Neutrophil (primary cell): Measurements from ENCODE around the gene KBTBD3.

Source experiments
- H3K27ac ChIP-seq: fragments of 200-600 bp; sonication (generic); 2 replicates; pipeline ENCODE4 v1.5.1; 2016; ENCODE audit warnings: mild to moderate bottlenecking, moderate library complexity
- H3K27me3 ChIP-seq: fragments of 200-600 bp; sonication (generic); 2 replicates; pipeline ENCODE4 v1.6.0; 2016; ENCODE audit warnings: mild to moderate bottlenecking
- H3K36me3 ChIP-seq: fragments of 200-600 bp; sonication (generic); 2 replicates; pipeline ENCODE4 v1.5.1; 2017
- H3K4me1 ChIP-seq, 2 experiments: fragments of 200-600 bp in 1 of 2; sonication (generic) in 1 of 2; 1 replicate in 1 of 2; 2 replicates in 1 of 2; pipeline versions ENCODE4 v1.5.1 to v1.6.1; 2013 to 2016; ENCODE audit warnings: low read depth in 1 of 2, low read length in 1 of 2, mild to moderate bottlenecking in 1 of 2, moderate library complexity in 1 of 2; ENCODE audit not compliant: control insufficient read depth in 1 of 2, insufficient read depth in 1 of 2
- H3K4me3 ChIP-seq, 2 experiments: fragments of 200-600 bp in 1 of 2; sonication (generic) in 1 of 2; 1 replicate in 1 of 2; 2 replicates in 1 of 2; pipeline ENCODE4 v1.5.1; 2013 to 2016; ENCODE audit warnings: low read depth in 1 of 2, low read length in 1 of 2, mild to moderate bottlenecking in 1 of 2, moderate library complexity in 1 of 2
- H3K9me3 ChIP-seq: fragments of 200-600 bp; sonication (generic); 2 replicates; pipeline ENCODE4 v1.5.1; 2016
- TF ChIP-seq, protein P1 (sequence below): fragments of 200-600 bp; sonication (generic); IDR thresholded peaks from 2 replicates; pipeline ENCODE4 v1.5.1; 2016; ENCODE audit warnings: antibody characterized with exemption

KBTBD3 gene

DNA sequence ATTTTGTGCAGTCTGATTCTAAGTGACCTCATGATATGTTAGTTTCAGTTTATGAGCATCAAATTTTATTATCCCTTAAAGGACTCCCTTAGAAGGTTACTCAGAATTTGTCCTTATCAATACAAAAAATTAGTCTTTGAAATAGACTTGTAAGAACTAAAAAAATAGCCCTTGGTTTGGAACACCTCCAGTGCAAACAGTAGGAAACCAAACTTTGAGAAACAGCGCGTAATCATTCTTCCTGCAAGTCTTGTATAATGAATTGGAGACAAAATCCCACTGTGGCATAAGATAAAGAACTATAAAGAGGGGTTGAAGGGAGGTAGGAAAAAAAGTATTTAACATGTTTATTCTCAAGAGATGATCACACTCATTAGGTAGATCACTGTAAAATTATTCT, 44.3 kb downstream of the KBTBD3 start:
- no peaks in the 10 kb centered on the region for H3K36me3 ChIP-seq
- no peak overlapping the region for H3K4me3 ChIP-seq
- H3K27me3 ChIP-seq, result peaks cover 7% of the 10 kb centered on the region
- no peaks in the 10 kb centered on the region for H3K4me1 ChIP-seq
- no peaks in the 10 kb centered on the region for H3K9me3 ChIP-seq
- H3K27ac ChIP-seq, result no peak overlapping the region
- TF ChIP-seq, protein P1, sequence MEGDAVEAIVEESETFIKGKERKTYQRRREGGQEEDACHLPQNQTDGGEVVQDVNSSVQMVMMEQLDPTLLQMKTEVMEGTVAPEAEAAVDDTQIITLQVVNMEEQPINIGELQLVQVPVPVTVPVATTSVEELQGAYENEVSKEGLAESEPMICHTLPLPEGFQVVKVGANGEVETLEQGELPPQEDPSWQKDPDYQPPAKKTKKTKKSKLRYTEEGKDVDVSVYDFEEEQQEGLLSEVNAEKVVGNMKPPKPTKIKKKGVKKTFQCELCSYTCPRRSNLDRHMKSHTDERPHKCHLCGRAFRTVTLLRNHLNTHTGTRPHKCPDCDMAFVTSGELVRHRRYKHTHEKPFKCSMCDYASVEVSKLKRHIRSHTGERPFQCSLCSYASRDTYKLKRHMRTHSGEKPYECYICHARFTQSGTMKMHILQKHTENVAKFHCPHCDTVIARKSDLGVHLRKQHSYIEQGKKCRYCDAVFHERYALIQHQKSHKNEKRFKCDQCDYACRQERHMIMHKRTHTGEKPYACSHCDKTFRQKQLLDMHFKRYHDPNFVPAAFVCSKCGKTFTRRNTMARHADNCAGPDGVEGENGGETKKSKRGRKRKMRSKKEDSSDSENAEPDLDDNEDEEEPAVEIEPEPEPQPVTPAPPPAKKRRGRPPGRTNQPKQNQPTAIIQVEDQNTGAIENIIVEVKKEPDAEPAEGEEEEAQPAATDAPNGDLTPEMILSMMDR, result no peak

DNA sequence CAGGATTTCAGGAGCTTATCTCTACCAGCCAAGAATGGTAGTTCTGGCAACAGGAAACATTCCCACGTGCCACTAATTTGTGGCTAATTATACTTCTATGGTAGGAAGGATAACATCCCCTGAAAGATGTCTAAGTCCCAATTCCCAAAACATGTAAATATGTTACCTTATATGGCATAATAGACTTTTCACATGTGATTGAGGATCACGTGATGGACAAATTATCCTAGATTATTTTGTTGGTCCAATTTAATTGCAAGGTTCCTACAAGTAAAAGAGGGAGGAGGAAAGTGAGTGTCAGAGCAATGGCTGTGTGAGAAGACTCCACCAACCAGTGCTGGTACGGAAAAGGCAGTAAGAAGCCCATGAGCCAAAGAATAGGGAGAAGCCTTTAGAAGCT, 45.2 kb downstream of the KBTBD3 start:
- Histone ChIP-seq H3K4me3 (no peak overlapping the region), H3K9me3 (no peaks in the 10 kb centered on the region), H3K27me3 (peaks cover 7% of the 10 kb centered on the region), H3K27ac (no peak overlapping the region), H3K36me3 (no peaks in the 10 kb centered on the region), H3K4me1 (no peaks in the 10 kb centered on the region)
- TF ChIP-seq, protein P1, result no peak

DNA sequence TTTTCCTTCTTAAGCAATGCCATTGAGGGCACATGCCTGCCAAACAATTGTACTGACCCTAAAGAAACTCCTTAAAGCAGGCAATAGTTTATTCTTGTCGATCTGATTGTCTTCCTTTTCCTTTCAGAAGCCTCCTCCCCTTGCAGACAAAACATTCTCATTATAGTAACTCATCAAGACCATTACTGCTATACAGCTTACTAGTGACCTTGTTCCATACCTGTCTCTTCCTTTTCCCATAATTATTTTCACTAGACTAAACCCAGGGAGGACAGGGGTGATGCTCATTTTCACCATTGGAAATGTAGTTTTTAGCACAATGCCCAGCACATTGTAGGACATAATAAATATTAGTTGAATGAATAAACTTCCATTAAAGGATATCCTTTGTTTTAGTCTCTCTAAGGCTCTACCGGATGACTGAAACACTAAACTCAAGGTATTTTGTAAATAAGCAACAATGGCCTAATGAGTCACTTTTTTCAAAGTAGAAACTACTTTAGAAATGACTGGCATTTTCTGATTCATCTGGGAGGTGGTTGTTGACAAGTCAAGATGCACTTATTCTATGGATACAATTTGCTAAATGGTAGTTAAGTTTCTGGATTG, 45.8 kb downstream of the KBTBD3 start:
- Histone ChIP-seq H3K4me1 (no peaks in the 10 kb centered on the region), H3K27me3 (peaks cover 7% of the 10 kb centered on the region), H3K9me3 (no peaks in the 10 kb centered on the region), H3K4me3 (no peak overlapping the region), H3K27ac (no peak overlapping the region), H3K36me3 (no peaks in the 10 kb centered on the region)
- TF ChIP-seq, protein P1, result no peak

DNA sequence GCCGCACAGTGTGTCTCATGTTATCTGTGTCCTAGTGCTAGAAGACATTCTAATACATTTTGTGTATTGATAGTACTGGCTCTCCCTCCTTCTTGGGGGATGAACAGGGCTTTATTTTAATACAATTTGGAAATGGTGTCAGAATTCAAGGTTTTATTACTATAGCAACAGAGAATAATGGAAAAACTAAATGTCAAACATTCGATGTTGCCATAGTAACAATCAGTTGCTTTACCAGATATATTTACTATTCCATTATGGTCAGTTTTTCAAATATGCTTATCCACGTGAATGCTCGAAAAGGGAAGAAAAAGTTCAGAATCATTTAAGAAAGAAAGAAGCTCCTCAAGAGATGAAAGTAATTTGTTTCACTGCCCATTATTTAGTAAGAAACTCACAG, 46.5 kb downstream of the KBTBD3 start:
- no peaks in the 10 kb centered on the region for H3K36me3 ChIP-seq
- TF ChIP-seq, protein P1, result no peak
- H3K4me1 ChIP-seq, result no peaks in the 10 kb centered on the region
- no peak overlapping the region for H3K4me3 ChIP-seq
- no peak overlapping the region for H3K27ac ChIP-seq
- no peaks in the 10 kb centered on the region for H3K9me3 ChIP-seq
- peaks cover 7% of the 10 kb centered on the region for H3K27me3 ChIP-seq

DNA sequence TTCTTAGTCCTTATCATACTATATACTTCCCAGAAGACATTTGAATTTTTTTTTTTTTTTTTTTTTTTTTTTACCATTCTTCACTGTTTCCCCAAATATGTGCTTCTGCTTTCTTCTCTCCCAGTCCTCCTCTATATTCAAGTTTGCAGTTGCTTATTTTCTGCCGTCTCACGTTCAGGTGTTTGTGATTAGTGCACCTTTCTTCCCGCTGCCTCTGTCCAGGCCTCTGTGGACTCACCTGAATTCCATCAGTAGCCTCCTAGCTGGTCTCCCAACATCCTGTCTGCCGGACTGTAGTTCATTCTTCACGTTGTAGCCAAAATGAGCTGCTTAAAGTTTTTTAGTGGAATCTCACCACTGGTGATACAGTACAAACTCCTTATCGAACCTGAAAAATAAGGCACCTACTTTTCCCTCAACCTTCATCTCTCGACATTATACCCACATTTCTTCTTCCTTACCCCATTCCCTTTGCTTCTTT, 54.3 kb downstream of the KBTBD3 start:
- peaks cover 7 to 17% of the 10 kb centered on the region in 2 experiments for H3K4me1 ChIP-seq
- peak overlapping the region; percentile 78 for H3K27ac ChIP-seq
- peak overlapping the region; percentile 64 to 92 for H3K4me3 ChIP-seq
- TF ChIP-seq, protein P1, result no peak
- no peaks in the 10 kb centered on the region for H3K36me3 ChIP-seq
- H3K27me3 ChIP-seq, result no peaks in the 10 kb centered on the region
- no peaks in the 10 kb centered on the region for H3K9me3 ChIP-seq
